IPS DF 4.7 (cell line): Measurements from ENCODE around the gene RAMP3.
"Not testable (repeated sequence)": the region's sequence is repeated elsewhere in the genome, so short reads cannot be mapped to it uniquely, and the experiment has no call there.

Experiments used
- DNase-seq: peaks from one replicate; pipeline ENCODE4 v3.0.0-alpha.2; 2013; ENCODE audit warnings: low spot score; ENCODE audit errors: extremely low read depth

The RAMP3 gene

GRCh38 chr7:45156516-45157272 is 897 bp upstream of the RAMP3 start:
- DNase-seq: no peak

DNA sequence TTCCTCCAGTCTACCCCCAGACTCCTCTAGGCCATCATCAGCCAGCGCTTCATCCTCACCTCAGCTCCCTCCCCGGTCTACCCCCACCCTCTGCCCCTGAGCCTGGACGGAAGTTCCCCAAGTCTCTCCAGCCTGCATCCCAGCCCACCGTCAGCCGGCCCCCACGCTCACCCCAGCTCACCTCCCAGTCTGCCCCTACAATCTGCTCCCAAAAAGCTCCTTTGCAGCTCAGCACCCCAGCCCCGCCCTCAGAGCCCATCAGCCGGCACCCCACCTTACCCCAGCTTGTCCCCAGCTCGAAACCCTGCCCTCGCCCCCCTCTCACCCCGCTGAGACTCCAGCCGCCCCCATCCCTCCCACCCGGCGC is 322 bp upstream of the RAMP3 start:
- DNase-seq: no peak

- DNase-seq: no peak
Observed at GRCh38 chr7:45158471-45158870, 880 bp downstream of the RAMP3 start.

GRCh38 chr7:45159296-45159695 is 1.7 kb downstream of the RAMP3 start:
- DNase-seq: no peak

- no peak for DNase-seq
Observed at GRCh38 chr7:45160417-45160881, 2.9 kb downstream of the RAMP3 start.

GRCh38 chr7:45161138-45161537 is 3.5 kb downstream of the RAMP3 start:
- no peak for DNase-seq

GRCh38 chr7:45161842-45162241 is 4.3 kb downstream of the RAMP3 start:
- DNase-seq: no peak

GRCh38 chr7:45162311-45162845 is 4.8 kb downstream of the RAMP3 start:
- DNase-seq: no peak

- no peak for DNase-seq
Observed at GRCh38 chr7:45162943-45163691, 5.5 kb downstream of the RAMP3 start.

GRCh38 chr7:45163692-45164052 is 6.1 kb downstream of the RAMP3 start:
- no peak for DNase-seq

GRCh38 chr7:45164271-45164670 is 6.7 kb downstream of the RAMP3 start:
- DNase-seq: not testable (repeated sequence)

- no peak for DNase-seq
Observed at GRCh38 chr7:45165857-45166256, 8.3 kb downstream of the RAMP3 start.

- DNase-seq: no peak
Observed at GRCh38 chr7:45171946-45172345, 14.4 kb downstream of the RAMP3 start.

- no peak for DNase-seq
Observed at GRCh38 chr7:45173596-45174327, 16.2 kb downstream of the RAMP3 start.

DNA sequence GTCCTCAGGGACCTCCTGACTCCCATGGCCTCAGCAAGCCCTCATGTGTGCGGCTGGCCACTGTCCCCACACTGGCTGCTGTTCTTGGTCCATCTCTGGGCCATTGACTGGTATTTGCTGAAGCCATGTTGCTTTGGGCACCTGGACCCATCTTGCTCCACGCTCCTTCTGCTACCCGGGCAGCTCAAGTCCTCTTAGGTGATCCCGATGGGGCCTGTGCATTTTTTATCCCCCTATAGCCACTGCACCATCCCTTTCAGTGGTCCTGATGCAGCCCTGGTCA is 16.7 kb downstream of the RAMP3 start:
- no peak for DNase-seq

DNA sequence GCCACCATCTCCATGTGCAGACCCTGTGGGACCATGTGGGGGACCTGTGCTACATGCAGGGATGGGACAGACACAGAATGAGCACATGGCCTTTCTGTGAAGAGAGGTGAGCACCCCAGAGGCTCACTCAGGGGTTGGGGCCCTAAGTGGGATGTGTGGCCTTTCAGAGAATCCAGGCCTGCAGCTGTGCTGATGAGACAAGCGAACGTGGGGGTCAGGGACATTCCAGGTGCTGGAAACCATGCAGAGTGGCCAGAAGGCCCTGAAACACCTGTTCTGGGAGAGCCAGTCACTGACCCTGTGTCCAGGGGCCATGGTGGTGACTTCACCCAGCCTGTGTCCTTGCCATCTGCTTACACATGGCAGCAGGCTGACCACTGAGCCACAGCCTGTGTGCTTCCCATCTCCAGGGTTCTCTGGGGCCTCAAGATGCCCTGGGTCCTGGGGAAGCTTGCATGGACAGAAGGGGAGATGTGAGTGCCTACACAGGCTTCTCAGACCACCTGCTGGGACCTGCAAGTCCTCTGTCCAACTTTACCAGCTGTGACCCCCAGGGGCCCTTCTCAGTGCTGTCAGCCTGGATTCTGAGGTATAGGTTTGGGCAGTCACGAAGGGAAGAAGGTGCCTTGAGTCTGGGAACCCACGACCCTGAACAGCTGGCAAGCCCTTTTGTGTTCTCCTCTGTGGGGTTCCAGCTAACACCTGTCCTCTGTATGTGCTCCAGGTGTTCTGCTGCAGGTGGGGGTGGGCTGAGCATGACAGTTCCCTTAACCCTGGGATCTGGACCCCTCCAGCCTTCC is 17.6 kb downstream of the RAMP3 start:
- no peak for DNase-seq

GRCh38 chr7:45176091-45176490 is 18.5 kb downstream of the RAMP3 start:
- DNase-seq: no peak

- DNase-seq: no peak
Observed at GRCh38 chr7:45176886-45177731, 19.5 kb downstream of the RAMP3 start.

DNA sequence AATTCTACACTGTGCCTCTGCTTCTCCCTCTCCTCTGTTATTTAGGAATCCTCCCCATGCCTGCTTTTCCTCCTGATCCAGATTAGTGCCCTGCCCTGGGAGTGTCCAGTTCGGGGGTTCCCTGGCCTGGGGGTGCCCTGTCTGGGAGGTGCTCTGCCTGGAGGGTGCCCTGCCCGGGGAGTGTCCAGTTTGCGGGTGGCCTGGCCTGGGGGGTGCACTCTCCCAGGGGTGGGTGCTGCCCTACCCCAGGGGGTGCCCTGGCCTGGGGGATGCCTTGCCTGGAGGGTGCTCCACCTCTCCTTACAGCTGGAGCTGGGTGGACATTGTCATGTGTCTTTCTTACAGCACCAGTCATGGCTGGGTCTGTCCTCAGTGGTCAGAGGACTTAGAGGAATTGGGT is 20.2 kb downstream of the RAMP3 start:
- no peak for DNase-seq
